K562 (cell line): Measurements from ENCODE around the gene ABT1. TPM values are rescaled to one million over a fixed set of nuclear protein-coding genes. Genes with fewer than 3 reads are reported as not detected.

Source experiments
- DDX20 ChIP-seq: fragments of 450-650 bp; IDR thresholded peaks from 2 replicates; pipeline ENCODE4 v1.6.1; 2016; ENCODE audit warnings: missing genetic modification characterization, low read depth, mild to moderate bottlenecking, missing compliant biosample characterization, moderate library complexity
- NFRKB ChIP-seq: fragments of 450-650 bp; IDR thresholded peaks from 2 replicates; pipeline ENCODE4 v1.6.1; 2016; ENCODE audit warnings: low read depth
- RNF219 ChIP-seq: fragments of 250-450 bp; sonication (Bioruptor Pico); IDR thresholded peaks from 2 replicates; pipeline ENCODE4 v1.5.0; 2022; ENCODE audit warnings: mild to moderate bottlenecking
- SLC30A9 ChIP-seq: fragments of 250-450 bp; sonication (Bioruptor Pico); IDR thresholded peaks from 2 replicates; pipeline ENCODE4 v1.8.0; 2022; ENCODE audit warnings: mild to moderate bottlenecking, moderate library complexity
- STAT5A ChIP-seq: IDR thresholded peaks from 2 replicates; pipeline ENCODE4 v1.6.1; 2012; ENCODE audit warnings: low read length, inconsistent platforms, borderline replicate concordance
- XRCC5 ChIP-seq: fragments of 200-400 bp; formaldehyde crosslinking; IDR thresholded peaks from 2 replicates; pipeline ENCODE4 v1.6.1; 2017; ENCODE audit warnings: low read depth, mild to moderate bottlenecking, low read length
- ZNF143 ChIP-seq: sonication (generic); formaldehyde crosslinking; IDR thresholded peaks from 2 replicates; pipeline ENCODE4 v1.9.0; 2022; ENCODE audit warnings: mild to moderate bottlenecking, missing genetic modification reagents
- ZNF316 ChIP-seq: fragments of 450-650 bp; IDR thresholded peaks from 2 replicates; pipeline ENCODE4 v1.6.1; 2016
- ZNF644 ChIP-seq: fragments of 200-800 bp; sonication (Bioruptor generic); IDR thresholded peaks from 2 replicates; pipeline ENCODE4 v1.6.1; 2016; ENCODE audit warnings: low read depth, missing genetic modification characterization, missing compliant biosample characterization
- polyA plus RNA-seq, 8 experiments: library from polyadenylated mRNA; depleted of rRNA in 4 of 8; stranded (reverse) in 5 of 8; unstranded in 3 of 8; fragments of >200 nt; fragmentation: Nextera tagmentation in 2 of 8; fragmentation: Illumina TruSeq in 1 of 8; extraction: Ambion mirVana in 2 of 8; extraction: Trizol in 1 of 8; gene quantifications; 2 replicates each; pipeline versions ENCODE4 v1.2.1 to v1.2.3, GENCODE V29; 2011 to 2014; ENCODE audit warnings: inconsistent platforms in 1 of 8, missing spikeins in 1 of 8
- total RNA-seq, 7 experiments: library from RNA; depleted of rRNA in 6 of 7; stranded (reverse); fragments of >200 nt in 6 of 7; fragmentation: Illumina TruSeq in 2 of 7; extraction: Trizol in 2 of 7; gene quantifications; 2 replicates each; pipeline versions ENCODE4 v1.2.1 to v1.2.3, GENCODE V29; 2011 to 2021; ENCODE audit warnings: low replicate concordance in 1 of 7
- TF ChIP-seq, protein P1 (sequence below): fragments of 450-650 bp; IDR thresholded peaks from 2 replicates; pipeline ENCODE4 v1.6.1; 2016; ENCODE audit warnings: mild to moderate bottlenecking, moderate library complexity
- TF ChIP-seq, protein P2 (sequence below), 2 experiments: IDR thresholded peaks; 2 replicates each; pipeline ENCODE4 v1.6.1; 2012; ENCODE audit warnings: improper control_type of control experiment in 2 of 2, low read depth in 2 of 2, low read length in 2 of 2, borderline replicate concordance in 1 of 2

Gene ABT1
- total and polyA plus RNA-seq, 9 of the 15 experiments (the other 6 are each of a cell fraction or from before 2014, with no cell fraction given), result 8.8 to 52.7 (median 40.7) TPM

GRCh38 chr6:26596579-26597388 lies at the start of gene ABT1 (continued):
- TF ChIP-seq SLC30A9 (CRISPR knock-in tag), result no peak
- TF ChIP-seq NFRKB, result peak; percentile 98
- TF ChIP-seq, protein P1, sequence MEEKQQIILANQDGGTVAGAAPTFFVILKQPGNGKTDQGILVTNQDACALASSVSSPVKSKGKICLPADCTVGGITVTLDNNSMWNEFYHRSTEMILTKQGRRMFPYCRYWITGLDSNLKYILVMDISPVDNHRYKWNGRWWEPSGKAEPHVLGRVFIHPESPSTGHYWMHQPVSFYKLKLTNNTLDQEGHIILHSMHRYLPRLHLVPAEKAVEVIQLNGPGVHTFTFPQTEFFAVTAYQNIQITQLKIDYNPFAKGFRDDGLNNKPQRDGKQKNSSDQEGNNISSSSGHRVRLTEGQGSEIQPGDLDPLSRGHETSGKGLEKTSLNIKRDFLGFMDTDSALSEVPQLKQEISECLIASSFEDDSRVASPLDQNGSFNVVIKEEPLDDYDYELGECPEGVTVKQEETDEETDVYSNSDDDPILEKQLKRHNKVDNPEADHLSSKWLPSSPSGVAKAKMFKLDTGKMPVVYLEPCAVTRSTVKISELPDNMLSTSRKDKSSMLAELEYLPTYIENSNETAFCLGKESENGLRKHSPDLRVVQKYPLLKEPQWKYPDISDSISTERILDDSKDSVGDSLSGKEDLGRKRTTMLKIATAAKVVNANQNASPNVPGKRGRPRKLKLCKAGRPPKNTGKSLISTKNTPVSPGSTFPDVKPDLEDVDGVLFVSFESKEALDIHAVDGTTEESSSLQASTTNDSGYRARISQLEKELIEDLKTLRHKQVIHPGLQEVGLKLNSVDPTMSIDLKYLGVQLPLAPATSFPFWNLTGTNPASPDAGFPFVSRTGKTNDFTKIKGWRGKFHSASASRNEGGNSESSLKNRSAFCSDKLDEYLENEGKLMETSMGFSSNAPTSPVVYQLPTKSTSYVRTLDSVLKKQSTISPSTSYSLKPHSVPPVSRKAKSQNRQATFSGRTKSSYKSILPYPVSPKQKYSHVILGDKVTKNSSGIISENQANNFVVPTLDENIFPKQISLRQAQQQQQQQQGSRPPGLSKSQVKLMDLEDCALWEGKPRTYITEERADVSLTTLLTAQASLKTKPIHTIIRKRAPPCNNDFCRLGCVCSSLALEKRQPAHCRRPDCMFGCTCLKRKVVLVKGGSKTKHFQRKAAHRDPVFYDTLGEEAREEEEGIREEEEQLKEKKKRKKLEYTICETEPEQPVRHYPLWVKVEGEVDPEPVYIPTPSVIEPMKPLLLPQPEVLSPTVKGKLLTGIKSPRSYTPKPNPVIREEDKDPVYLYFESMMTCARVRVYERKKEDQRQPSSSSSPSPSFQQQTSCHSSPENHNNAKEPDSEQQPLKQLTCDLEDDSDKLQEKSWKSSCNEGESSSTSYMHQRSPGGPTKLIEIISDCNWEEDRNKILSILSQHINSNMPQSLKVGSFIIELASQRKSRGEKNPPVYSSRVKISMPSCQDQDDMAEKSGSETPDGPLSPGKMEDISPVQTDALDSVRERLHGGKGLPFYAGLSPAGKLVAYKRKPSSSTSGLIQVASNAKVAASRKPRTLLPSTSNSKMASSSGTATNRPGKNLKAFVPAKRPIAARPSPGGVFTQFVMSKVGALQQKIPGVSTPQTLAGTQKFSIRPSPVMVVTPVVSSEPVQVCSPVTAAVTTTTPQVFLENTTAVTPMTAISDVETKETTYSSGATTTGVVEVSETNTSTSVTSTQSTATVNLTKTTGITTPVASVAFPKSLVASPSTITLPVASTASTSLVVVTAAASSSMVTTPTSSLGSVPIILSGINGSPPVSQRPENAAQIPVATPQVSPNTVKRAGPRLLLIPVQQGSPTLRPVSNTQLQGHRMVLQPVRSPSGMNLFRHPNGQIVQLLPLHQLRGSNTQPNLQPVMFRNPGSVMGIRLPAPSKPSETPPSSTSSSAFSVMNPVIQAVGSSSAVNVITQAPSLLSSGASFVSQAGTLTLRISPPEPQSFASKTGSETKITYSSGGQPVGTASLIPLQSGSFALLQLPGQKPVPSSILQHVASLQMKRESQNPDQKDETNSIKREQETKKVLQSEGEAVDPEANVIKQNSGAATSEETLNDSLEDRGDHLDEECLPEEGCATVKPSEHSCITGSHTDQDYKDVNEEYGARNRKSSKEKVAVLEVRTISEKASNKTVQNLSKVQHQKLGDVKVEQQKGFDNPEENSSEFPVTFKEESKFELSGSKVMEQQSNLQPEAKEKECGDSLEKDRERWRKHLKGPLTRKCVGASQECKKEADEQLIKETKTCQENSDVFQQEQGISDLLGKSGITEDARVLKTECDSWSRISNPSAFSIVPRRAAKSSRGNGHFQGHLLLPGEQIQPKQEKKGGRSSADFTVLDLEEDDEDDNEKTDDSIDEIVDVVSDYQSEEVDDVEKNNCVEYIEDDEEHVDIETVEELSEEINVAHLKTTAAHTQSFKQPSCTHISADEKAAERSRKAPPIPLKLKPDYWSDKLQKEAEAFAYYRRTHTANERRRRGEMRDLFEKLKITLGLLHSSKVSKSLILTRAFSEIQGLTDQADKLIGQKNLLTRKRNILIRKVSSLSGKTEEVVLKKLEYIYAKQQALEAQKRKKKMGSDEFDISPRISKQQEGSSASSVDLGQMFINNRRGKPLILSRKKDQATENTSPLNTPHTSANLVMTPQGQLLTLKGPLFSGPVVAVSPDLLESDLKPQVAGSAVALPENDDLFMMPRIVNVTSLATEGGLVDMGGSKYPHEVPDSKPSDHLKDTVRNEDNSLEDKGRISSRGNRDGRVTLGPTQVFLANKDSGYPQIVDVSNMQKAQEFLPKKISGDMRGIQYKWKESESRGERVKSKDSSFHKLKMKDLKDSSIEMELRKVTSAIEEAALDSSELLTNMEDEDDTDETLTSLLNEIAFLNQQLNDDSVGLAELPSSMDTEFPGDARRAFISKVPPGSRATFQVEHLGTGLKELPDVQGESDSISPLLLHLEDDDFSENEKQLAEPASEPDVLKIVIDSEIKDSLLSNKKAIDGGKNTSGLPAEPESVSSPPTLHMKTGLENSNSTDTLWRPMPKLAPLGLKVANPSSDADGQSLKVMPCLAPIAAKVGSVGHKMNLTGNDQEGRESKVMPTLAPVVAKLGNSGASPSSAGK, result no peak; the same call in 1 of the 2 replicates
- TF ChIP-seq, protein P2, sequence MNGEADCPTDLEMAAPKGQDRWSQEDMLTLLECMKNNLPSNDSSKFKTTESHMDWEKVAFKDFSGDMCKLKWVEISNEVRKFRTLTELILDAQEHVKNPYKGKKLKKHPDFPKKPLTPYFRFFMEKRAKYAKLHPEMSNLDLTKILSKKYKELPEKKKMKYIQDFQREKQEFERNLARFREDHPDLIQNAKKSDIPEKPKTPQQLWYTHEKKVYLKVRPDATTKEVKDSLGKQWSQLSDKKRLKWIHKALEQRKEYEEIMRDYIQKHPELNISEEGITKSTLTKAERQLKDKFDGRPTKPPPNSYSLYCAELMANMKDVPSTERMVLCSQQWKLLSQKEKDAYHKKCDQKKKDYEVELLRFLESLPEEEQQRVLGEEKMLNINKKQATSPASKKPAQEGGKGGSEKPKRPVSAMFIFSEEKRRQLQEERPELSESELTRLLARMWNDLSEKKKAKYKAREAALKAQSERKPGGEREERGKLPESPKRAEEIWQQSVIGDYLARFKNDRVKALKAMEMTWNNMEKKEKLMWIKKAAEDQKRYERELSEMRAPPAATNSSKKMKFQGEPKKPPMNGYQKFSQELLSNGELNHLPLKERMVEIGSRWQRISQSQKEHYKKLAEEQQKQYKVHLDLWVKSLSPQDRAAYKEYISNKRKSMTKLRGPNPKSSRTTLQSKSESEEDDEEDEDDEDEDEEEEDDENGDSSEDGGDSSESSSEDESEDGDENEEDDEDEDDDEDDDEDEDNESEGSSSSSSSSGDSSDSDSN (IDR thresholded peaks at IDR 0.05; ENCODE audit: borderline replicate concordance in 1 of 2, low read depth in 2 of 2, low read length in 2 of 2), result peak in 1 of 2 experiments; percentile 83; a peak in 2 of 4 replicates
- no peak for TF ChIP-seq XRCC5
- no peak for TF ChIP-seq ZNF644
- TF ChIP-seq STAT5A, result peak; percentile 39; the same call in 1 of the 2 replicates
- no peak for TF ChIP-seq ZNF143 (CRISPR knock-in tag)
- TF ChIP-seq DDX20, result no peak
- TF ChIP-seq RNF219 (CRISPR knock-in tag), result no peak
- TF ChIP-seq ZNF316, result peak; percentile 57; the same call in 1 of the 2 replicates
